K562 (cell line): ENCODE results near the gene SDK1. TPM values are rescaled to one million over a fixed set of nuclear protein-coding genes. Genes with fewer than 3 reads are reported as not detected.

ENCODE experiments used
- ATAC-seq: fragments of 200-7000 bp; cut with Tn5 transposase; 3 replicates; pipeline ENCODE4 v1.9.1; 2020; ENCODE audit warnings: moderate library complexity
- BruUV-seq: library from RNA; stranded (reverse); fragments of 400-500 nt; replicated peaks from 2 replicates; lab custom pipeline; 2021; lab: Mats Ljungman, UMichigan
- CTCF ChIA-PET: fragments of 300-600 bp; formaldehyde crosslinking; extraction: SDS; loops from one replicate; lab custom pipeline; 2021; ENCODE audit warnings: low intra/inter-chr PET ratio; lab: Yijun Ruan, JAX
- POLR2A ChIA-PET: fragments of 300-600, 350-650 bp; sonication (Branson Sonifier 250); formaldehyde crosslinking; extraction: SDS; loops from one replicate; lab custom pipeline; 2021; ENCODE audit warnings: antibody characterized with exemption, inconsistent platforms; lab: Yijun Ruan, JAX
- DNase-seq, 4 experiments: peaks; one replicate each; pipeline versions ENCODE4 v3.0.0 to v3.0.0-alpha.2; 2011 to 2018; ENCODE audit warnings: low spot score in 3 of 4, mixed read lengths in 3 of 4; ENCODE audit errors: extremely low read depth in 1 of 4
- FAIRE-seq: peaks from 2 replicates; lab custom pipeline; 2011; peaks lifted over from hg19 to GRCh38; lab: Jason Lieb, UNC
- H2AFZ ChIP-seq: 2 replicates; pipeline ENCODE4 v1.6.0; 2011; ENCODE audit warnings: low read depth, low read length, control low read depth, inconsistent platforms
- H3K27ac ChIP-seq: fragments of 200-600 bp; 3 replicates; pipeline ENCODE4 v1.8.0; 2011; ENCODE audit warnings: low read depth, mild to moderate bottlenecking, control low read depth, inconsistent platforms, low read length, moderate library complexity, mixed read lengths; ENCODE audit errors: extremely low read depth
- H3K27me3 ChIP-seq, 2 experiments: fragments of 300-600 bp in 1 of 2; 2 replicates in 1 of 2; 3 replicates in 1 of 2; pipeline versions ENCODE4 v1.6.0 to v1.8.0; 2011; ENCODE audit warnings: inconsistent platforms in 2 of 2, low read length in 2 of 2, mild to moderate bottlenecking in 1 of 2, mixed read lengths in 1 of 2, moderate library complexity in 1 of 2; ENCODE audit not compliant: control insufficient read depth in 2 of 2, insufficient read depth in 2 of 2
- H3K36me3 ChIP-seq: fragments of 300-600 bp; 3 replicates; pipeline ENCODE4 v1.8.0; 2011; ENCODE audit warnings: mild to moderate bottlenecking, low read length, inconsistent platforms; ENCODE audit not compliant: control insufficient read depth, insufficient read depth
- H3K4me1 ChIP-seq, 2 experiments: fragments of 200-600 bp in 1 of 2; replicated peaks in 1 of 2; 2 replicates in 1 of 2; 3 replicates in 1 of 2; pipeline versions ENCODE4 v1.5.1 to v1.8.0; 2011; ENCODE audit warnings: inconsistent platforms in 2 of 2, low read length in 2 of 2, mild to moderate bottlenecking in 1 of 2, mixed read lengths in 1 of 2, moderate library complexity in 1 of 2; ENCODE audit not compliant: control insufficient read depth in 2 of 2, insufficient read depth in 2 of 2
- H3K4me2 ChIP-seq: 2 replicates; pipeline ENCODE4 v1.6.1; 2011; ENCODE audit warnings: low read length, control low read depth, inconsistent platforms, mixed read lengths; ENCODE audit not compliant: insufficient read depth
- H3K4me3 ChIP-seq: fragments of 200-600 bp; sonication (generic), shearing (Covaris generic); 2 replicates; pipeline ENCODE4 v1.5.1; 2016; ENCODE audit warnings: control low read depth, inconsistent platforms
- H3K79me2 ChIP-seq: fragments of 200-600 bp; 3 replicates; pipeline ENCODE4 v1.8.0; 2011; ENCODE audit warnings: low read length, inconsistent platforms; ENCODE audit not compliant: control insufficient read depth, insufficient read depth
- H3K9ac ChIP-seq, 2 experiments: 2 replicates each; pipeline versions ENCODE4 v1.6.0 to v1.6.1; 2011; ENCODE audit warnings: low read depth in 2 of 2, low read length in 2 of 2, control low read depth in 1 of 2, inconsistent platforms in 1 of 2, mild to moderate bottlenecking in 1 of 2, mixed read lengths in 1 of 2; ENCODE audit not compliant: insufficient read depth in 1 of 2
- H3K9me1 ChIP-seq: one replicate; pipeline ENCODE4 v1.6.0; 2011; ENCODE audit warnings: inconsistent platforms, mild to moderate bottlenecking, low read length, moderate library complexity; ENCODE audit not compliant: control insufficient read depth, insufficient read depth
- H3K9me3 ChIP-seq: replicated peaks from 2 replicates; pipeline ENCODE4 v1.5.1; 2011; ENCODE audit warnings: low read depth, low read length, inconsistent platforms; ENCODE audit not compliant: control insufficient read depth, insufficient read depth
- H4K20me1 ChIP-seq: replicated peaks from 2 replicates; pipeline ENCODE4 v1.6.1; 2011; ENCODE audit warnings: low read length, inconsistent platforms, mixed read lengths; ENCODE audit not compliant: control insufficient read depth, insufficient read depth
- ARNT ChIP-seq, 2 experiments: fragments of 450-650 bp; IDR thresholded peaks; 2 replicates each; pipeline ENCODE4 v1.6.1; 2016; ENCODE audit warnings: mild to moderate bottlenecking in 1 of 2
- CCNT2 ChIP-seq: IDR thresholded peaks from 2 replicates; pipeline ENCODE4 v1.6.1; 2011; ENCODE audit warnings: borderline replicate concordance, low read depth, mild to moderate bottlenecking, moderate library complexity, mixed read lengths, low read length; ENCODE audit not compliant: insufficient read length; ENCODE audit errors: extremely low read depth
- HES1 ChIP-seq: fragments of 450-650 bp; IDR thresholded peaks from 2 replicates; pipeline ENCODE4 v1.6.1; 2016; ENCODE audit warnings: low read depth, mild to moderate bottlenecking, moderate library complexity
- NCOA6 ChIP-seq: fragments of 450-650 bp; IDR thresholded peaks from 2 replicates; pipeline ENCODE4 v1.6.1; 2017; ENCODE audit warnings: mild to moderate bottlenecking
- POLR2AphosphoS2 ChIP-seq: IDR thresholded peaks from 2 replicates; pipeline ENCODE4 v1.6.1; 2012; ENCODE audit warnings: low read length, improper control_type of control experiment
- POLR2H ChIP-seq: IDR thresholded peaks from 2 replicates; pipeline ENCODE4 v1.6.1; 2016; ENCODE audit warnings: missing genetic modification characterization, low read depth, mild to moderate bottlenecking, control low read depth, missing compliant biosample characterization, moderate library complexity
- PTRF ChIP-seq: fragments of 450-650 bp; IDR thresholded peaks from 2 replicates; pipeline ENCODE4 v1.6.1; 2016; ENCODE audit warnings: mild to moderate bottlenecking, missing genetic modification characterization, missing compliant biosample characterization
- STAT5B ChIP-seq: fragments of 250-450 bp; sonication (Bioruptor Pico); IDR thresholded peaks from 2 replicates; pipeline ENCODE4 v1.8.0; 2021; ENCODE audit warnings: mild to moderate bottlenecking, inconsistent platforms
- TCF15 ChIP-seq: fragments of 250-450 bp; sonication (Bioruptor Pico); IDR thresholded peaks from 2 replicates; pipeline ENCODE4 v1.8.0; 2022; ENCODE audit warnings: moderate library complexity, mild to moderate bottlenecking, inconsistent platforms
- TEAD4 ChIP-seq, 2 experiments: sonication (generic) in 1 of 2; formaldehyde crosslinking in 1 of 2; IDR thresholded peaks; 2 replicates each; pipeline versions ENCODE4 v1.6.1 to v1.8.0; 2012 to 2022; ENCODE audit warnings: borderline replicate concordance in 1 of 2, inconsistent platforms in 1 of 2, low read length in 1 of 2, mild to moderate bottlenecking in 1 of 2, missing genetic modification reagents in 1 of 2
- ZBTB26 ChIP-seq: fragments of 450-650 bp; formaldehyde crosslinking; IDR thresholded peaks from 2 replicates; pipeline ENCODE4 v1.4.0; 2022; ENCODE audit warnings: missing genetic modification characterization
- ZKSCAN1 ChIP-seq: fragments of 150-350 bp; IDR thresholded peaks from 2 replicates; pipeline ENCODE4 v1.6.1; 2016; ENCODE audit warnings: low read depth, low read length
- ZKSCAN8 ChIP-seq: fragments of 200-800 bp; sonication (Bioruptor generic); IDR thresholded peaks from 2 replicates; pipeline ENCODE4 v1.6.1; 2016; ENCODE audit warnings: missing genetic modification characterization, missing compliant biosample characterization
- ZNF311 ChIP-seq: fragments of 250-450 bp; sonication (Bioruptor Pico); IDR thresholded peaks from 2 replicates; pipeline ENCODE4 v1.4.0; 2020; ENCODE audit warnings: mild to moderate bottlenecking, moderate library complexity
- ZNF609 ChIP-seq: sonication (generic); formaldehyde crosslinking; IDR thresholded peaks from 2 replicates; pipeline ENCODE4 v1.8.1; 2023; ENCODE audit warnings: missing genetic modification reagents, mild to moderate bottlenecking, borderline replicate concordance
- ZNF717 ChIP-seq: fragments of 250-450 bp; sonication (Bioruptor Pico); IDR thresholded peaks from 2 replicates; pipeline ENCODE4 v1.5.0; 2021
- WGBS: fragments of 100-300 bp; shearing (Covaris generic); methylation state at CpG from one replicate; pipeline ENCODE4 v1.1.6; 2016; ENCODE audit warnings: low coverage, mixed read lengths; ENCODE audit not compliant: insufficient coverage; ENCODE audit errors: missing lambda C conversion rate; 5-methylcytosine and 5-hydroxymethylcytosine counted together
- in situ Hi-C: fragments of 300-500 bp; cut with MboI; formaldehyde crosslinking; loops from 4 replicates; pipeline ENCODE4 v1.15.0; 2018; ENCODE audit warnings: inconsistent platforms, mixed read lengths
- intact Hi-C: fragments of 100-400 bp; cut with micrococcal nuclease; formaldehyde crosslinking; loops from 2 replicates; pipeline ENCODE4 v1.14.2; 2022
- polyA plus RNA-seq, 8 experiments: library from polyadenylated mRNA; depleted of rRNA in 4 of 8; stranded (reverse) in 5 of 8; unstranded in 3 of 8; fragments of >200 nt; fragmentation: Nextera tagmentation in 2 of 8; fragmentation: Illumina TruSeq in 1 of 8; extraction: Ambion mirVana in 2 of 8; extraction: Trizol in 1 of 8; gene quantifications; 2 replicates each; pipeline versions ENCODE4 v1.2.1 to v1.2.3, GENCODE V29; 2011 to 2014; ENCODE audit warnings: inconsistent platforms in 1 of 8, missing spikeins in 1 of 8
- total RNA-seq, 7 experiments: library from RNA; depleted of rRNA in 6 of 7; stranded (reverse); fragments of >200 nt in 6 of 7; fragmentation: Illumina TruSeq in 2 of 7; extraction: Trizol in 2 of 7; gene quantifications; 2 replicates each; pipeline versions ENCODE4 v1.2.1 to v1.2.3, GENCODE V29; 2011 to 2021; ENCODE audit warnings: low replicate concordance in 1 of 7

The SDK1 gene
- total and polyA plus RNA-seq, 9 of the 15 experiments (the other 6 are each of a cell fraction or from before 2014, with no cell fraction given) = 0.16 TPM; not detected in 8

GRCh38 chr7:3605222-3605621, 304.2 kb downstream of the SDK1 start (continued):
- no peak for TF ChIP-seq ZBTB26 (CRISPR knock-in tag)
- TF ChIP-seq ZKSCAN8 (CRISPR knock-in tag) = no peak
- TF ChIP-seq ZKSCAN1 = no peak
- TF ChIP-seq TCF15 = no peak
- TF ChIP-seq TEAD4 (IDR thresholded peaks at IDR 0.05; ENCODE audit: low read length) = no peak
- no peak for TF ChIP-seq TEAD4 (CRISPR knock-in tag; IDR thresholded peaks at IDR 0.05; ENCODE audit: borderline replicate concordance)
- no peak for TF ChIP-seq STAT5B (CRISPR knock-in tag)
- TF ChIP-seq PTRF (tag) = no peak
- TF ChIP-seq ZNF311 (CRISPR knock-in tag) = no peak
- TF ChIP-seq CCNT2 = no peak

GRCh38 chr7:3606436-3606835, 305.4 kb downstream of the SDK1 start:
- Histone ChIP-seq H3K27me3 (no peaks in the 10 kb centered on the region; a peak in 1 of 5 replicates), H3K4me1 (no peaks in the 10 kb centered on the region), H3K36me3 (no peaks in the 10 kb centered on the region), H3K79me2 (no peaks in the 10 kb centered on the region), H4K20me1 (no peaks in the 10 kb centered on the region), H3K9me3 (no peaks in the 10 kb centered on the region), H3K27ac (no peak overlapping the region), H3K9me1 (no peaks in the 10 kb centered on the region), H3K9ac (no peak overlapping the region), H3K4me3 (no peak overlapping the region), H3K4me2 (no peak overlapping the region), H2AFZ (no peak overlapping the region)
- no peak for ATAC-seq
- 0% methylated on average over 4 of the region's 4 CpGs for WGBS
- no peak for FAIRE-seq
- no peak for DNase-seq
- ChIA-PET POLR2A (interaction anchor here (1.1 kb wide), 1 partner anchor 19 kb away, joined by 3 read pairs; no protein-coding TSS in a partner anchor), CTCF (no interaction called here)
- in situ Hi-C loops = no loop called here
- intact Hi-C loops = no loop called here
- no TSS peak for BruUV-seq
- TF ChIP-seq ZNF717 (CRISPR knock-in tag) (no peak), HES1 (no peak), ARNT (IDR thresholded peaks at IDR 0.05) (no peak), POLR2AphosphoS2 (no peak), ZNF609 (CRISPR knock-in tag) (no peak), POLR2H (tag) (no peak), NCOA6 (no peak)
